Parathyroid adenoma (tissue), 2 donors: ENCODE measurements around the gene SLC7A10.

Source experiments
- H2AFZ ChIP-seq: fragments of 300-600 bp; sonication (generic); one replicate; pipeline ENCODE4 v1.7.0; 2017; ENCODE audit warnings: antibody characterized with exemption, mild to moderate bottlenecking
- H3K27ac ChIP-seq: fragments of 300-600 bp; sonication (generic); one replicate; pipeline ENCODE4 v1.7.0; 2017
- H3K27me3 ChIP-seq: fragments of 300-600 bp; sonication (generic); one replicate; pipeline ENCODE4 v1.7.0; 2017; ENCODE audit warnings: low read length; ENCODE audit not compliant: control insufficient read depth, insufficient read depth
- H3K36me3 ChIP-seq: fragments of 300-600 bp; sonication (generic); one replicate; pipeline ENCODE4 v1.7.0; 2017; ENCODE audit warnings: low read length; ENCODE audit not compliant: control insufficient read depth, insufficient read depth
- H3K4me1 ChIP-seq: fragments of 300-600 bp; sonication (generic); one replicate; pipeline ENCODE4 v1.7.0; 2017; ENCODE audit warnings: control low read depth
- H3K4me2 ChIP-seq: fragments of 300-600 bp; sonication (generic); one replicate; pipeline ENCODE4 v1.7.0; 2017; ENCODE audit warnings: low read length
- H3K4me3 ChIP-seq: fragments of 300-600 bp; sonication (generic); one replicate; pipeline ENCODE4 v1.7.0; 2017; ENCODE audit warnings: low read depth, low read length
- H3K79me2 ChIP-seq: fragments of 300-600 bp; sonication (generic); one replicate; pipeline ENCODE4 v1.7.0; 2017; ENCODE audit warnings: control low read depth
- H3K9ac ChIP-seq: fragments of 300-600 bp; sonication (generic); one replicate; pipeline ENCODE4 v1.7.0; 2017; ENCODE audit warnings: mild to moderate bottlenecking
- H3K9me3 ChIP-seq: fragments of 300-600 bp; sonication (generic); one replicate; pipeline ENCODE4 v1.7.0; 2017; ENCODE audit warnings: low read length; ENCODE audit not compliant: control insufficient read depth
- CTCF ChIP-seq: fragments of 300-600 bp; sonication (generic); IDR thresholded peaks from one replicate; pipeline ENCODE4 v1.7.0; 2017; ENCODE audit warnings: antibody characterized with exemption, mild to moderate bottlenecking
- donor health status: primary hyperparathyroidism.

Gene SLC7A10

GRCh38 chr19:33206261-33207039 is 19.2 kb downstream of the SLC7A10 start:
- Histone ChIP-seq H3K4me2 (no peak overlapping the region), H3K4me3 (no peak overlapping the region), H3K9ac (no peak overlapping the region), H3K4me1 (no peaks in the 10 kb centered on the region), H3K27me3 (no peaks in the 10 kb centered on the region), H3K27ac (no peak overlapping the region), H3K79me2 (no peaks in the 10 kb centered on the region), H3K9me3 (no peaks in the 10 kb centered on the region), H3K36me3 (no peaks in the 10 kb centered on the region), H2AFZ (no peak overlapping the region)
- no peak for TF ChIP-seq CTCF

- Histone ChIP-seq H3K36me3 (no peaks in the 10 kb centered on the region), H3K4me2 (no peak overlapping the region), H3K4me1 (no peaks in the 10 kb centered on the region), H3K27me3 (no peaks in the 10 kb centered on the region), H3K9ac (no peak overlapping the region), H3K27ac (no peak overlapping the region), H2AFZ (no peak overlapping the region), H3K9me3 (no peaks in the 10 kb centered on the region), H3K4me3 (no peak overlapping the region), H3K79me2 (no peaks in the 10 kb centered on the region)
- no peak for TF ChIP-seq CTCF
Measured at GRCh38 chr19:33205531-33206260, 20.0 kb downstream of the SLC7A10 start.

GRCh38 chr19:33205110-33205509 is 20.5 kb downstream of the SLC7A10 start:
- Histone ChIP-seq H3K27me3 (no peaks in the 10 kb centered on the region), H2AFZ (no peak overlapping the region), H3K27ac (no peak overlapping the region), H3K4me3 (no peak overlapping the region), H3K9me3 (no peaks in the 10 kb centered on the region), H3K4me1 (no peaks in the 10 kb centered on the region), H3K4me2 (no peak overlapping the region), H3K79me2 (no peaks in the 10 kb centered on the region), H3K9ac (no peak overlapping the region), H3K36me3 (no peaks in the 10 kb centered on the region)
- no peak for TF ChIP-seq CTCF

- no peaks in the 10 kb centered on the region for H3K36me3 ChIP-seq
- H3K27ac ChIP-seq = no peak overlapping the region
- no peak overlapping the region for H3K4me3 ChIP-seq
- H3K79me2 ChIP-seq = no peaks in the 10 kb centered on the region
- no peaks in the 10 kb centered on the region for H3K27me3 ChIP-seq
- no peaks in the 10 kb centered on the region for H3K9me3 ChIP-seq
- H3K9ac ChIP-seq = no peak overlapping the region
- no peak overlapping the region for H2AFZ ChIP-seq
- no peaks in the 10 kb centered on the region for H3K4me1 ChIP-seq
- TF ChIP-seq CTCF = no peak
- no peak overlapping the region for H3K4me2 ChIP-seq
Measured at GRCh38 chr19:33204136-33204973, 21.3 kb downstream of the SLC7A10 start.
